ENCODE measurements around the gene ENOX2.
"Not testable (repeated sequence)": the region's sequence is repeated elsewhere in the genome, so short reads cannot be mapped to it uniquely, and the experiment has no call there.

Gene ENOX2

GRCh38 chrX:130902783-130903613 lies at the start of gene ENOX2:
ENOX2 (minus strand) TSS chrX:130903209; CDS start chrX:130703216, 199,993 bp downstream.
- peak; percentile 68 for DNase-seq

GRCh38 chrX:130952266-130953043 lies 49.4 kb upstream of the ENOX2 start:
- DNase-seq = no peak

GRCh38 chrX:130944230-130944629 lies 41.2 kb upstream of the ENOX2 start:
- DNase-seq = no peak

GRCh38 chrX:130937101-130937500 lies 34.1 kb upstream of the ENOX2 start:
- no peak for DNase-seq

- DNase-seq = no peak
These were observed 30.3 kb upstream of the ENOX2 start for GRCh38 chrX:130933358-130933757.

- DNase-seq = not testable (repeated sequence)
These were observed 17.4 kb upstream of the ENOX2 start for GRCh38 chrX:130920405-130920804.

GRCh38 chrX:130919676-130920075 lies 16.7 kb upstream of the ENOX2 start:
- not testable (repeated sequence) for DNase-seq

GRCh38 chrX:130918498-130918897 lies 15.5 kb upstream of the ENOX2 start:
- DNase-seq = not testable (repeated sequence)

- DNase-seq = peak; percentile 6
These were observed 13.8 kb upstream of the ENOX2 start for GRCh38 chrX:130916636-130917422.

GRCh38 chrX:130915302-130915701 lies 12.3 kb upstream of the ENOX2 start:
- no peak for DNase-seq

- no peak for DNase-seq
These were observed 6.6 kb upstream of the ENOX2 start for GRCh38 chrX:130909469-130910136.

GRCh38 chrX:130906776-130907175 lies 3.8 kb upstream of the ENOX2 start:
- no peak for DNase-seq

- no peak for DNase-seq
These were observed 595 bp downstream of the ENOX2 start for GRCh38 chrX:130902446-130902782.

GRCh38 chrX:130896802-130897501 lies 6.1 kb downstream of the ENOX2 start:
- no peak for DNase-seq

GRCh38 chrX:130896026-130896425 lies 7.0 kb downstream of the ENOX2 start:
- DNase-seq = no peak

GRCh38 chrX:130895299-130895698 lies 7.7 kb downstream of the ENOX2 start:
- DNase-seq = no peak

- no peak for DNase-seq
These were observed 9.5 kb downstream of the ENOX2 start for GRCh38 chrX:130893356-130894085.

GRCh38 chrX:130887376-130887775 lies 15.6 kb downstream of the ENOX2 start:
- DNase-seq = no peak

GRCh38 chrX:130885996-130886395 lies 17.0 kb downstream of the ENOX2 start:
- DNase-seq = no peak

- DNase-seq = no peak
These were observed 17.5 kb downstream of the ENOX2 start for GRCh38 chrX:130885508-130885907.

- no peak for DNase-seq
These were observed 18.4 kb downstream of the ENOX2 start for GRCh38 chrX:130884627-130885026.
